GM18861 (cell line): ENCODE measurements around the gene GPR180.

Source experiments
- ATAC-seq: cut with Tn5 transposase; IDR thresholded peaks from one replicate; pipeline ENCODE4 v1.9.1; 2021; ENCODE audit not compliant: unreplicated experiment

The GPR180 gene

GRCh38 chr13:94601446-94602431 is at the start of gene GPR180:
Gene GPR180 (plus strand): TSS chr13:94601857. CDS start chr13:94601928, 71 bp downstream.
- ATAC-seq = peak; percentile 100

GRCh38 chr13:94552095-94552494 is 49.6 kb upstream of the GPR180 start:
- no peak for ATAC-seq

- no peak for ATAC-seq
These were observed 47.9 kb upstream of the GPR180 start for GRCh38 chr13:94553766-94554165.

GRCh38 chr13:94556041-94556440 is 45.6 kb upstream of the GPR180 start:
- ATAC-seq = no peak

GRCh38 chr13:94556621-94557020 is 45.0 kb upstream of the GPR180 start:
- no peak for ATAC-seq

- no peak for ATAC-seq
These were observed 43.9 kb upstream of the GPR180 start for GRCh38 chr13:94557684-94558235.

- ATAC-seq = no peak
These were observed 42.9 kb upstream of the GPR180 start for GRCh38 chr13:94558716-94559115.

GRCh38 chr13:94559222-94559795 is 42.3 kb upstream of the GPR180 start:
- ATAC-seq = no peak

- ATAC-seq = no peak
These were observed 41.5 kb upstream of the GPR180 start for GRCh38 chr13:94560116-94560515.

- ATAC-seq = no peak
These were observed 40.5 kb upstream of the GPR180 start for GRCh38 chr13:94561126-94561525.

GRCh38 chr13:94567581-94567980 is 34.1 kb upstream of the GPR180 start:
- ATAC-seq = no peak

GRCh38 chr13:94568443-94568842 is 33.2 kb upstream of the GPR180 start:
- ATAC-seq = no peak

- no peak for ATAC-seq
These were observed 32.0 kb upstream of the GPR180 start for GRCh38 chr13:94569615-94570014.

GRCh38 chr13:94579063-94579462 is 22.6 kb upstream of the GPR180 start:
- no peak for ATAC-seq

- no peak for ATAC-seq
These were observed 17.7 kb upstream of the GPR180 start for GRCh38 chr13:94583926-94584325.

- no peak for ATAC-seq
These were observed 16.0 kb upstream of the GPR180 start for GRCh38 chr13:94585543-94586101.

- no peak for ATAC-seq
These were observed 15.3 kb upstream of the GPR180 start for GRCh38 chr13:94586371-94586770.

- no peak for ATAC-seq
These were observed 13.1 kb upstream of the GPR180 start for GRCh38 chr13:94588541-94588940.

- no peak for ATAC-seq
These were observed 10.9 kb upstream of the GPR180 start for GRCh38 chr13:94590744-94591143.

GRCh38 chr13:94595001-94595949 is 6.4 kb upstream of the GPR180 start:
- peak; percentile 30 for ATAC-seq
